GF-D8 (cell line): ENCODE measurements around the gene FYN.
"Not testable (repeated sequence)": the region's sequence is repeated elsewhere in the genome, so short reads cannot be mapped to it uniquely, and the experiment has no call there.

Source experiments
- DNase-seq: peaks from one replicate; lab custom pipeline; 2025; lab: John Stamatoyannopoulos, UW

FYN gene

DNA sequence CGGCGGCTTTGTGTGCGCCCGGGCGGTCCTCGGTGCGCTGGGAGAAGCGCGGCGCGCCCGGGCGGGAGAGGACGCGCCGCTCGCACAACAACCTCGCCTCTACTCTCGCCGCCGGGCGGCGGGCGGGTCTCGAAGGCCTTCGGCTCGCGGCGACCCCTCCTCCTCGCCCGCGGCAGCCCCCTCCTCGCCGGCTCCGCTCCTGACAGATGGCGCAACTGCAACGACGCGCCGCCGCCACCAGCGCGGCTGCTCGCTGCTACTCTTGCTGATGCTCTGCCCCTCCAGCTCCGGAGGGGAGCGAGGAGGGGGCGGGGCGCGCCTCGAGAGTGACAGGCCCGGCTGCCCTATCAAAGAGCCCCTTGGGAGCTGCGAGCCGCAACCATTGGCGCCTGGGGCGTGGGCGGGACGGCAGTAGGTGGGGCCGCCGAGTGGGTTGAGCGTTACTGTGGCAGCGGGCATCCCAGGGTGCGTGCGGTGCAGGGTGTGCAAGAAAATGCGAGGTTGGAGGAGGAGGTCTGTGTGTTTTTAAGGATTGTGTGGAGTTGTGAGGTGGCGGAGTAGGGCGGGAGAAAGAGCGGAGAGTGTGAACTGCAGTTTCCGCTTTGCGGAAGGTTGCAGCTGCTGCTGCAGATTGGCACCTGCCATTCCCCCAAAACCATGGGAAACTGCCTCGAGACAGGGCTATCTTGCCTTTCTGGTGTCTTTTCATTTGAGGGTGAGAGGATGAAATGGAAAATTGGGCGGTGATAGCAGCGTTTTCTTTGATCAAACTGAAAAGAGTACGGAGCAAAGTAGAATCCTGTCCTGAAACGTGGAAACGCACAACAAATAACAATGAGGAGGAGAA, at the start of gene FYN:
TSS of gene FYN (minus strand) at position 275 of the 847 bp plus-strand sequence. CDS start 153,401 bp downstream, outside the sequence.
- no peak for DNase-seq

- no peak for DNase-seq
Observed at GRCh38 chr6:111922454-111923297, 49.4 kb upstream of the FYN start.

GRCh38 chr6:111921103-111921502, 47.9 kb upstream of the FYN start:
- DNase-seq, result no peak

DNA sequence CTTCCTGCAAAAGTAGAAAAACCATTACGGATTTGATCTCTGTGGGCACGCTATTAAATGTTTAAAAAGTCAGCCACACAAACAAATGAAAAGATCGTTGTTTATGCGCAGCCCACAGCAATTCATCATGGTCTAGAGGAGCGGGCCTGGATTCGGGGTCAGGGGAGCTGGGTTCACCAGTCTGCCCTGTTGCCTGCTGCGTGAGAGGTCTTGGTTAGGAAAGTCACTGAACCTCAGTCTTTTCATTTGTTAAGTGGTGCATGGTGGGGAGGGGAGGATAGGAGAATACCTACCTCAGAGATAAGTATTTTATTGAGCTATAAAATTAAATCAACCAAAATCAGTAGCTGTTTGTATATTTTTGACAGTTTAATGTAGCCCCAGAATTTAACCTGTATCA, 47.3 kb upstream of the FYN start:
- no peak for DNase-seq

GRCh38 chr6:111918825-111919224, 45.6 kb upstream of the FYN start:
- DNase-seq, result no peak

DNA sequence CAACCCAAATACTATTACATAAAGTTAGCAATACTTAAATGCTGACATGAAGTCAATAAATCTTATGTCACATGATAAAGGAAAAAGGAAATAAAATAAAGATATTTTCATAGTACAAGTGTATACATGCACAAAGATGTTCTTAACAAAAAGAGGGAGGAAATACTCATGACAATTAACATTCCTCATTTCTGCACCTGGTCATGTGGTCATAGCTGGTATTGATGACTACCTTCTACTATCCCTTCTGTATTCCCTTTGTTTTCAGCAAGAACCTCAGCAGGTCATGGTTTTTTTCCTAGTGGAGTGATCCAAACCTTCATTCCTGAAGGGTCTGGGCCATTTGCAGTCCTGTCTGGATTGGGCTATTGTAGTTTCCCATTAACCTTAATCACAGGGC, 43.5 kb upstream of the FYN start:
- DNase-seq, result no peak

DNA sequence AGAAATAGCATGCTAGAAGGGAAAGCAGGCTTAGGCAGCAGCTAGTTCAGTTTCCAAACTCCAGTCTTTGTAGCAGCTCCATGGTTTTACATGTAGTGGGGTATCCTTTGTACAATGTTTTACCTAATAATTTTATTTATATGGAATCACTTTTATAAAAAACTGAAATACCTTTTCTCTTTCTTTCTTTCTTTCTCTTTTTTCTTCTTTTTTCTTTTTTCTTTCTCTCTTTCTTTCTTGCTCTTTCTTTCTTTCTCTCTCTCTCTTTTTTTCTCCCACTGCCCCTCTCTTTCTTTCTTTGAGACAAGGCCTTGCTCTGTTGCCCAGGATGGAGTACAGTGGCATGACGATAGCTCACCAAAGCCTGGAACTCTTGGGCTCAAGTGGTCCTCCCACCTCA, 41.4 kb upstream of the FYN start:
- no peak for DNase-seq

DNA sequence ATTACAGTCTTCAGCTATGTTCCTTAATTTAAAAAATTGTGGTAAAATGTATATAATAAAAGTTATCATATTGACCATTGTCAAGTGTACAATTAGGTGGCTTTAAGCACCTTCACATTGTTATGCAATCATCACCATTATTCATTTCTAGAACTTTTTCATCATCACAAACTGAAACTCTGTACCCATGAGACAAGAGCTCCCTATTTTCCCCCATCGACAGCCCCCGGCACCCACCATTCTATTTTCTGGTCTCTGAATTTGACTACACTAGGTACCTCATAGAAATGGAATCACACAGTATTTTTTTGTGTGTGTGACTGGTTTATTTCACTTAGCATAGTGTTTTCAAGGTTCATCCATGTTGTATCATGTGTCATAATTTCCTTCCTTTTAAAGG, 39.7 kb upstream of the FYN start:
- no peak for DNase-seq

DNA sequence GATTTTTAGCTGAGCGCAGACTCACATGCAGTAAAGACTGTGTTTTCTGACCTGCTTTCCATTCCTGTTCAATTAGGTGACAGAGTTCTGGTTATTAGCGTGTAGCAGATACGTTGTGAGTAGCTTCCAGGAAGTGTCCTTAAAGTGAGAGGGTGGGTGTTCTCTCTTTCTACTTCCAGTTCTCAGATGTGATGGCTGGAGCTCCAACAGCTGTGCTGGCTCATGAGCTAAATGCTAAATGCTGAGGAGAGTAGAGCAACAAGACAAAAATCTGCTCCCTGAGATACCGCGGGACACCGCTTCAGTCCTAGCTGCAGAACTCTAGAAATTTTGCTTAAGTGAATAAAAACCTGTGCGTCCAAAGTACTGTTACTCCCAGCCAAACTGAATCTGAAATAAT, 38.2 kb upstream of the FYN start:
- DNase-seq, result no peak

DNA sequence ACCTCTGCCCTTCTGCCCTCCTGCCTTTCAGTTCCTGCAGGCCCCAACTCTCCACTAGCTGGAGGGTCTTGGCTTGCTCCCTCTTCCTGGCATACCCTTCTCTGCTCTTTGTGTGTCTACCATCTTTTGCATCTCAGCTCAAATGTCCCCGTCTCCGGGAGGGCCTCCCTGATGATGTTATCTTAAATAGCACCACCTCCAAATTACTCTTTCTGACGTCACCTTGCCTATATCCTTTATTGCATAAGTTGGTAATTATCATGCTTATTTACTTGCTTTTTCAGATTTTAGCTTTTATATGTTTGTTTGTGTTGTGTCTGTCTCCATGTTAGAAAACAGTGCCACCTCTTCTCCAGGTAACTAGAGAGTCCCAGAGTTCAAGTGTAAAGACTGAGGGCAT, 36.0 kb upstream of the FYN start:
- no peak for DNase-seq

DNA sequence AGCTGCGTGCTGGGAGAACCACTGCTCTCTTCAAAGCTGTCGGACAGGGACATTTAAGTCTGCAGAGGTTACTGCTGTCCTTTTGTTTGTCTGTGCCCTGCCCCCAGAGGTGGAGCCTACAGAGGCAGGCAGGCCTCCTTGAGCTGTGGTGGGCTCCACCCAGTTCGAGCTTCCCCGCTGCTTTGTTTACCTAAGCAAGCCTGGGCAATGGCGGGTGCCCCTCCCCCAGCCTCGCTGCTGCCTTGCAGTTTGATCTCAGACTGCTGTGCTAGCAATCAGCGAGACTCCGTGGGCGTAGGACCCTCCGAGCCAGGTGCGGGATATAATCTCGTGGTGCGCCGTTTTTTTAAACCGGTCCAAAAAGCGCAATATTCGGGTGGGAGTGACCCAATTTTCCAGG, 35.1 kb upstream of the FYN start:
- DNase-seq, result not testable (repeated sequence)

- DNase-seq, result no peak
Observed at GRCh38 chr6:111900735-111901134, 27.5 kb upstream of the FYN start.

DNA sequence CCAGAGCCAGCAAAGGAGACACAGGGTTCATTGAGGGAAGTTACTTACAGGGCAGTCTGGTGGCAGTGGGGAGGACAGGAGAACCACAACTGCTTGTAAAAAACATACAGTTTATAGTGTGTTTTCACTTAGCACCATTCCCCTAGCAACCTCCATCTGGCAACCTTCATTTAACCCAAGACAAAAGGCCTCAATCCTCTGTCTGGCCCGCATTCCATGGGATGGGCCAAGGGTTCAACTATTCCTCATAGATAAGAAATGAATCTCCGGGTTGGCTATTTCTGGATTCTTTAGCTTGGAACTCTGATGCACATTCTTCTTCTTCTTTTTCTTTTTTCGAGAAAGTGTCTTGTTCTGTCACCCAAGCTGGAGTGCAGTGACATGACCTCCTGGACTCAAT, 26.3 kb upstream of the FYN start:
- DNase-seq, result no peak

GRCh38 chr6:111898452-111898851, 25.2 kb upstream of the FYN start:
- DNase-seq, result no peak

- no peak for DNase-seq
Observed at GRCh38 chr6:111894951-111895350, 21.7 kb upstream of the FYN start.

GRCh38 chr6:111894272-111894671, 21.0 kb upstream of the FYN start:
- DNase-seq, result no peak

DNA sequence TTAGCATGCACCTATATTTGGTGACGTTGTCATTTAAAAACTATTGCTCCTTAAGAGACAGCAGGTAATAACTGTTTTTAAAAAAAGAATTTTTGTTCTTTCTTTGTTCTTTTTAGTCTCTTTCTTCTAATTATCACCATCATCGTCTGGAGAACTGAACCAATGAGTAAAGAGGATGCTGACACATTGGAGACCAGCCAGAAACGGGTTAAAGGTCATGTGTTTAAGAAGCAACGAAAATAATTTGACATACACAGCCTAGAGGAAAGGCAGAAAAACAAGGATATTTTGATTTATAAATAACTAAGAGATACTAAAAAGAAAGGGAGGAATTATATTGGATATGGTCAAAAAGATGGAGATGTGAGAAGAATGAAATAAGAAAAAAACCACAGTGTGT, 19.2 kb upstream of the FYN start:
- no peak for DNase-seq

DNA sequence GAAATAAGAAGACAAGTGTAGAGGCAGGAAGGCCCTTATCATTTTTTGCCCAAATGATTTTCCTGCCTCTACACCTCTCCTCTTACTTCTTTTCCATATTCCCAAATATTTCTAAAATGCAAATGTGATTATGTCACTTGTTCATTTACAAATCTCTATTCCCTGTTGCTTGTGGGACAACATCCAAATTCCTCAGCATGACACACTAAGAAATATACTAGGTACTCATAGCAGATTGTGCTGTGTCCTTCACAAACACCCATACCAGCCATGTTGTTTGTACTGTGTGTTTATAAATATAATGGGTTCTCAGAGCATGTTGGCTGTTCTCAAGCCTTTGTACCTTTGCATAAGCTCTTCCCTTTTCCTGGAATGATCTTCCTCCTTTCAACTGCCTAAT, 17.7 kb upstream of the FYN start:
- no peak for DNase-seq

GRCh38 chr6:111888928-111889695, 15.9 kb upstream of the FYN start:
- no peak for DNase-seq

DNA sequence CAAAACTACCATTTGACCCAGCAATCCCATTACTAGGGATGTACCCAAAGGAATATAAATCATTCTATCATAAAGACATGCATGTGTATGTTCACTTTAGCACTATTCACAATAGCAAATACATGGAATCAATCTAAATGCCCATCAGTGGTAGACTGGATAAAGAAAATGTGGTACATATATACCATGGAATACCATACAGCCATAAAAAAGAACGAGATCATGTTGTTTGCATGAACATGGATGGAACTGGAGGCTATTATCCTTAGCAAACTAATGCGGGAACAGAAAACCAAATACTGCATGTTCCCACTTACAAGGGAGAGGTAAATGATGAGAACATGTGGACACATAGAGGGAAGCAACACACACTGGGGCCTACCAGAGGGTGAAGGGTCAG, 13.5 kb upstream of the FYN start:
- not testable (repeated sequence) for DNase-seq

GRCh38 chr6:111885373-111886027, 12.2 kb upstream of the FYN start:
- DNase-seq, result no peak

- no peak for DNase-seq
Observed at GRCh38 chr6:111884068-111884467, 10.8 kb upstream of the FYN start.
